HG03175 (cell line): ENCODE measurements around the gene GATA2.

ENCODE experiments used
- ATAC-seq: cut with Tn5 transposase; IDR thresholded peaks from one replicate; pipeline ENCODE4 v1.9.1; 2021; ENCODE audit warnings: mild to moderate bottlenecking, moderate library complexity; ENCODE audit not compliant: unreplicated experiment

Gene GATA2

GRCh38 chr3:128488991-128489673 lies 3.9 kb downstream of the GATA2 start:
- no peak for ATAC-seq

GRCh38 chr3:128488636-128488990 lies 4.4 kb downstream of the GATA2 start:
- ATAC-seq, result no peak

- ATAC-seq, result no peak
Measured at GRCh38 chr3:128487813-128488635, 5.0 kb downstream of the GATA2 start.

- ATAC-seq, result no peak
Measured at GRCh38 chr3:128487538-128487812, 5.5 kb downstream of the GATA2 start.

- no peak for ATAC-seq
Measured at GRCh38 chr3:128486681-128487537, 6.1 kb downstream of the GATA2 start.

GRCh38 chr3:128486205-128486628 lies 6.8 kb downstream of the GATA2 start:
- no peak for ATAC-seq

- no peak for ATAC-seq
Measured at GRCh38 chr3:128485282-128486204, 7.5 kb downstream of the GATA2 start.

- ATAC-seq, result no peak
Measured at GRCh38 chr3:128484404-128485281, 8.4 kb downstream of the GATA2 start.

GRCh38 chr3:128483657-128484403 lies 9.2 kb downstream of the GATA2 start:
- ATAC-seq, result no peak

- no peak for ATAC-seq
Measured at GRCh38 chr3:128482666-128483656, 10.0 kb downstream of the GATA2 start.

- no peak for ATAC-seq
Measured at GRCh38 chr3:128482175-128482574, 10.8 kb downstream of the GATA2 start.

- no peak for ATAC-seq
Measured at GRCh38 chr3:128481438-128481942, 11.5 kb downstream of the GATA2 start.

GRCh38 chr3:128480717-128481437 lies 12.1 kb downstream of the GATA2 start:
- ATAC-seq, result no peak

- no peak for ATAC-seq
Measured at GRCh38 chr3:128480278-128480677, 12.7 kb downstream of the GATA2 start.

GRCh38 chr3:128479558-128480086 lies 13.4 kb downstream of the GATA2 start:
- no peak for ATAC-seq
